ENCODE data around the gene MEPE.

Gene MEPE

DNA sequence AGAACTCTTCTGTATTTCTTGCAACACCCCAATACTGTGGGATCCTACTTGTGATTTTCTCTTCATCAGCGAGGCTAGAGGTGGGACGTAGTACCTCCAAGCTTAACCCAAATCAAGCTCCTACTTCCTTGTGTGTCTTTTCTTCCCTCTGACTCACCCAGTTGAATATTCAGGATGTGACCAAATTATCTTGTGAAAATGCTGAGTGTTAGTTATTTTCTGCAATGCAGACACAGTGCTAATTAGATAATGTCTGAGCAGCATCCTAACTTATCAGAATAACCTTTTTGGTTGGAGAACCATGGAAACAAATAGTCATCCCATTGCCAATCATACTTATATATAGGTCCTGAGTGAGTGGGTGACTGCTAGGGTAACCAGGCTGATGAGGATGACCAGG is 2.4 kb downstream of the MEPE start:
- no peak overlapping the region for H3K4me3 ChIP-seq
- intact Hi-C loops (cut with DNase I; ENCODE audit: low total_unique reads) = loop anchor here (5.0 kb wide), 1 partner anchor 288 kb away; no protein-coding TSS in a partner anchor
- no peaks in the 10 kb centered on the region for H3K9me3 ChIP-seq
- H3K4me1 ChIP-seq = peaks cover 0 to 7% (median 0%) of the 10 kb centered on the region in 4 donors
- no peaks in the 10 kb centered on the region for H3K36me3 ChIP-seq
- no peak overlapping the region for H3K27ac ChIP-seq
- no peak for DNase-seq
- H3K27me3 ChIP-seq = no peaks in the 10 kb centered on the region
- TF ChIP-seq, protein P1, sequence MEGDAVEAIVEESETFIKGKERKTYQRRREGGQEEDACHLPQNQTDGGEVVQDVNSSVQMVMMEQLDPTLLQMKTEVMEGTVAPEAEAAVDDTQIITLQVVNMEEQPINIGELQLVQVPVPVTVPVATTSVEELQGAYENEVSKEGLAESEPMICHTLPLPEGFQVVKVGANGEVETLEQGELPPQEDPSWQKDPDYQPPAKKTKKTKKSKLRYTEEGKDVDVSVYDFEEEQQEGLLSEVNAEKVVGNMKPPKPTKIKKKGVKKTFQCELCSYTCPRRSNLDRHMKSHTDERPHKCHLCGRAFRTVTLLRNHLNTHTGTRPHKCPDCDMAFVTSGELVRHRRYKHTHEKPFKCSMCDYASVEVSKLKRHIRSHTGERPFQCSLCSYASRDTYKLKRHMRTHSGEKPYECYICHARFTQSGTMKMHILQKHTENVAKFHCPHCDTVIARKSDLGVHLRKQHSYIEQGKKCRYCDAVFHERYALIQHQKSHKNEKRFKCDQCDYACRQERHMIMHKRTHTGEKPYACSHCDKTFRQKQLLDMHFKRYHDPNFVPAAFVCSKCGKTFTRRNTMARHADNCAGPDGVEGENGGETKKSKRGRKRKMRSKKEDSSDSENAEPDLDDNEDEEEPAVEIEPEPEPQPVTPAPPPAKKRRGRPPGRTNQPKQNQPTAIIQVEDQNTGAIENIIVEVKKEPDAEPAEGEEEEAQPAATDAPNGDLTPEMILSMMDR (IDR thresholded peaks at IDR 0.05) = no peak

DNA sequence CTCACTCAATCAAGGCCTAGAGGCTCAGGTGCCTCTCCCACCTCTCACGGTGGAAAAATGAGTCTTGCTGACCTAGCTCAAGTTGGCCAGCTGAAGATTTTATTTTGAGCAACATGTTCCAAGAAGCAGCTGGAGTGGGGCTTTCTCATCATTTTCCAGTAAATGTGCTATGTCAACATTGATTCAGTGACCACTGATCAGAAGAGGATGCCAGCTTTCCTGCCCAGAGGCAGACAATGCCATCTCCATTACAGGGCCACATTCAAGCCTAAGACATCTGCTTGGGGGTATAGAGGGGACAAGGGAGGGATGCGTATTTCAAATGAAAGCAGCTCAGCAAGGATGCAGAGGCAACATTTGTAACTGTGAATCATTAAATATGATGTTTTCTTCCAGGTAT is 3.0 kb downstream of the MEPE start:
- TF ChIP-seq, protein P1 (IDR thresholded peaks at IDR 0.05) = no peak
- Histone ChIP-seq H3K27me3 (no peaks in the 10 kb centered on the region), H3K4me1 (peaks cover 0 to 7% (median 0%) of the 10 kb centered on the region in 4 donors), H3K4me3 (no peak overlapping the region), H3K27ac (no peak overlapping the region), H3K9me3 (no peaks in the 10 kb centered on the region), H3K36me3 (no peaks in the 10 kb centered on the region)
- intact Hi-C loops (cut with DNase I; ENCODE audit: low total_unique reads) = loop anchor here (5.0 kb wide), 1 partner anchor 288 kb away; no protein-coding TSS in a partner anchor
- DNase-seq = no peak

DNA sequence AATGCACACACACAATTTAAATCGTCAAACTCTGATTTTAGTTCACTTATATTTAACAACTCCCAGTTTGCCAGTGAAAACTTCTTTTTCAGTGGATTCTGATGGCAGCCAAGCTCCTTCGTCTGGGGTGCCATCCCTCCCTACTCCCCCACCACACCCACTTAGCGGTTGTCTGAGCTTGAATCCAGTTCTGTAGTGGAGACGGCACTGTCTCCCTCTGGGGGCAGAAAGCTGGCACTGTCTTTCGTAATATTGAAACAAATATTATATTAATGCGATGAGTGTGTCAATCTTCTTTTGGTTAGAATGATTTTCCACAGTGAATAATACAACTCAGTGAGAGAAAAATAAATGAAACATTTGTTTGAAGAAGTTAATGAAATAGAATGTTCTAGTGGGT is 5.4 kb downstream of the MEPE start:
- Histone ChIP-seq H3K36me3 (no peaks in the 10 kb centered on the region), H3K27me3 (no peaks in the 10 kb centered on the region), H3K9me3 (no peaks in the 10 kb centered on the region), H3K4me3 (no peak overlapping the region), H3K27ac (no peak overlapping the region), H3K4me1 (peaks cover 0 to 7% (median 0%) of the 10 kb centered on the region in 4 donors)
- TF ChIP-seq, protein P1 (IDR thresholded peaks at IDR 0.05) = peak in 1 of 2 experiments; percentile 16
- intact Hi-C loops (cut with DNase I; ENCODE audit: low total_unique reads) = loop anchor here (5.0 kb wide), 1 partner anchor 291 kb away; no protein-coding TSS in a partner anchor
- no peak for DNase-seq

DNA sequence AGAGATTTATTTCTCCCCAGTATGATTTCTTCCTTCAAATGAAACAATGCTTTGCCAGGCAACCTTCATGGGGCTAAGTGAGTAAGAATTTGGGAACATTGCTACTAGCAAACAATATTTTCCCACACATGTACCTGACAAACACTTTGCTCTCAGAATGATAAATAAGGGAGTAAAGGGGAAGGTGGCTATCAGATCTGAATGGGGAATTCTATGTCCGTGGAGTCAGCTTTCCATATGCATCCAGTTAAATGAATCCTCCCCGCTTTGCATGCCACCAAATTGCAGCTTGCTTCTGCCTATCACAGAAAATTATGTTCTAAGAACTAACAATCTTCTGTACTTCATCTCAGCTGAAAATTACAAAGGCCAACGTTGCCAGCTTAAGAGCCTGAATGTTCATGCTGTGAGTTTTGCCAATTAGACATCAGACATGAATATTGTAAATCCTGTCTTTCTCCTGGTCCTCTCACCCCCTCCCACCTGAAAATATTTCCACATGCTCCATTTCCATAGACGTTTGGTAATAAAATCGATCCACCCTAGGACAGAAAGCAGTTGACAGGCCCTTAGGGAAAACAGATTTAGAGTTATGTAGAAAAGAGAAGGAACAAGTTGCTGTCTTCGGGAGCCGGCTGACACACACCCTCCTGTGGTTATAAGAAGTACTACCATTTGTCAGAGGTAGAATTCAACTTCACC is 6.3 kb downstream of the MEPE start:
- intact Hi-C loops (cut with DNase I; ENCODE audit: low total_unique reads) = loop anchor here (5.0 kb wide), 1 partner anchor 292 kb away; no protein-coding TSS in a partner anchor
- no peaks in the 10 kb centered on the region for H3K9me3 ChIP-seq
- no peak overlapping the region for H3K4me3 ChIP-seq
- H3K27me3 ChIP-seq = no peaks in the 10 kb centered on the region
- no peak overlapping the region for H3K27ac ChIP-seq
- TF ChIP-seq, protein P1 (IDR thresholded peaks at IDR 0.05) = peak; percentile 74 to 75
- no peaks in the 10 kb centered on the region for H3K36me3 ChIP-seq
- peak in 1 of 2 donors; percentile 31 for DNase-seq
- peaks cover 0 to 10% (median 3%) of the 10 kb centered on the region in 4 donors for H3K4me1 ChIP-seq

DNA sequence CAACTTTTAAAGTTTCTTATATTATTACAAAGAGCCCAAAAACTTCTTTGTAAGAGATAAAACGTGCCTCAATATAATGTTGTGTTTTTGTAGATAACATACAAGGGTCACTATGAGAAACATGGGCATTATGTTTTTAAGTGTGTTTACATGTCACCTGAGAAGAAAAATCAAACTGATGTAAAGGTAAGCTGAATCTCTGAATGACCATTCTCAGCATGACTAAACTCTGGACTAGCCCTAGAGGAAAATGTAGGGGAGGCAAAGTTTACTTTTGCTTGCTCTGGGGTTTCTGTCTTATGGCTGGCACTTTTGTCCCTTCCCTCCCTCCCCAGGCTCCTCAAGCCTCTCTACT is 6.8 kb downstream of the MEPE start:
- intact Hi-C loops (cut with DNase I; ENCODE audit: low total_unique reads) = loop anchor here (5.0 kb wide), 1 partner anchor 292 kb away; no protein-coding TSS in a partner anchor
- no peaks in the 10 kb centered on the region for H3K27me3 ChIP-seq
- no peak overlapping the region for H3K27ac ChIP-seq
- no peaks in the 10 kb centered on the region for H3K9me3 ChIP-seq
- H3K36me3 ChIP-seq = no peaks in the 10 kb centered on the region
- TF ChIP-seq, protein P1 (IDR thresholded peaks at IDR 0.05) = no peak
- H3K4me1 ChIP-seq = peaks cover 0 to 11% (median 5%) of the 10 kb centered on the region in 4 donors
- H3K4me3 ChIP-seq = no peak overlapping the region
- DNase-seq = no peak

All from tibial artery (tissue), 4 donors.